Heart right ventricle (tissue), 16 donors: ENCODE data around the gene RIPOR2. TPM values are rescaled to one million over a fixed set of nuclear protein-coding genes. Genes with fewer than 3 reads are reported as not detected.

Experiments
- ATAC-seq, 8 donors: fragments of 200-7000 bp; cut with Tn5 transposase; one replicate each; pipeline ENCODE4 v1.9.1; 2020; ENCODE audit warnings: mild to moderate bottlenecking in 8 of 8, moderate library complexity in 8 of 8, moderate number of reproducible peaks in 1 of 8
- DNase-seq, 2 donors: peaks; one replicate each; pipeline ENCODE4 v3.0.0-alpha.2; 2020
- H3K27ac ChIP-seq, 10 donors: fragments of 200-600 bp; sonication (generic) in 2 of 10; one replicate each; pipeline versions ENCODE4 v1.5.0 to v1.8.0; 2020 to 2022; ENCODE audit warnings: mild to moderate bottlenecking in 3 of 10
- H3K27me3 ChIP-seq, 7 donors: fragments of 200-600 bp; one replicate each; pipeline ENCODE4 v1.8.0; 2021 to 2022; ENCODE audit warnings: mild to moderate bottlenecking in 2 of 7
- H3K36me3 ChIP-seq, 9 donors: fragments of 200-600 bp; sonication (generic) in 1 of 9; one replicate each; pipeline versions ENCODE4 v1.5.0 to v1.8.0; 2020 to 2022; ENCODE audit warnings: mild to moderate bottlenecking in 2 of 9
- H3K4me1 ChIP-seq, 9 donors: fragments of 200-600 bp; sonication (generic) in 1 of 9; one replicate each; pipeline versions ENCODE4 v1.5.0 to v1.8.0; 2020 to 2022; ENCODE audit warnings: mild to moderate bottlenecking in 4 of 9
- H3K4me3 ChIP-seq, 10 donors: fragments of 200-600 bp; sonication (generic) in 2 of 10; one replicate each; pipeline versions ENCODE4 v1.5.0 to v1.8.0; 2020 to 2022; ENCODE audit warnings: mild to moderate bottlenecking in 7 of 10, moderate library complexity in 2 of 10
- H3K9me3 ChIP-seq, 11 donors: fragments of 200-600 bp in 10 of 11; sonication (generic) in 2 of 11; one replicate each; pipeline versions ENCODE4 v1.5.0 to v1.8.0; 2013 to 2022; ENCODE audit warnings: mild to moderate bottlenecking in 2 of 11, control low read depth in 1 of 11, moderate library complexity in 1 of 11
- WGBS, 2 donors: extraction: QIAGEN DNeasy Blood & Tissue Kit; methylation state at CpG; one replicate each; pipeline ENCODE4 v1.1.7; 2013; ENCODE audit warnings: inconsistent platforms in 1 of 2; 5-methylcytosine and 5-hydroxymethylcytosine counted together
- intact Hi-C, 10 donors: fragments of 100-400 bp; cut with DNase I; formaldehyde crosslinking; loops; one replicate each; pipeline versions ENCODE4 v1.11.1 to v1.14.2; 2022
- polyA plus RNA-seq, 2 donors: library from polyadenylated mRNA; stranded (reverse); fragments of 200-250 nt; gene quantifications; one replicate each; pipeline ENCODE4 v1.2.3, GENCODE V29; 2013
- total RNA-seq, 10 donors: library from RNA; stranded (reverse); fragmentation: NEBNext Ultra II Directional in 3 of 10; extraction: Animal tissue kit (Norgen Biotek cat#: 25700) in 3 of 10; gene quantifications; one replicate each; pipeline versions ENCODE4 v1.2.1 to v1.2.4, GENCODE V29; 2021 to 2023
- TF ChIP-seq, protein P1 (sequence below), 9 donors: fragments of 200-600 bp; sonication (generic) in 2 of 9; IDR thresholded peaks; one replicate each; pipeline versions ENCODE4 v1.5.0 to v1.8.0; 2021 to 2022; ENCODE audit warnings: antibody characterized with exemption in 9 of 9, mild to moderate bottlenecking in 5 of 9, moderate library complexity in 1 of 9
- donor health status: Arrhythmogenic right ventricular cardiomyopathy.
- donor health status: ischemic (EF 13 %, LVEDD 7.1; RV severe dilation, severe dysfunction).
- donor health status: healthy with polysubstance abuse.
- donor health status: DM: no; HTN: yes; CAD: no.
- donor health status: DM: no; HTN: no; CAD: no.
- donor health status: ischemic (EF 25% LVEDD 6.9; RV normal size, moderate dysfunction).
- donor health status: ischemic (EF 25% LVEDD 5.7; RV mildly dilated, moderate dysfunction).
- donor health status: healthy.
- donor health status: DM: yes; HTN: yes; CAD: no.
- donor health status: Ischemic cardiomyopathy.
- donor health status: ischemic (EF 35%, LVEDD 5.7; RV mildly dilated, moderate dysfunction).
- donor health status: nonischemic (EF 11% LVEDD 7.7; RV severe dilation, severe dysfunction).
- donor health status: DM: yes; HTN: yes; CAD: no.
- donor health status: PGD.
- donor health status: ischemic (EF 29% LVEDD 5.4; RV normal size, mild dysfunction).
- donor health status: nonischemic (EF 23%, LVEDD 6.1; RV moderate dilation, normal function).

RIPOR2 gene
- total and polyA plus RNA-seq, 12 donors = 1.2 to 14.5 (median 3.6) TPM

- TF ChIP-seq, protein P1, sequence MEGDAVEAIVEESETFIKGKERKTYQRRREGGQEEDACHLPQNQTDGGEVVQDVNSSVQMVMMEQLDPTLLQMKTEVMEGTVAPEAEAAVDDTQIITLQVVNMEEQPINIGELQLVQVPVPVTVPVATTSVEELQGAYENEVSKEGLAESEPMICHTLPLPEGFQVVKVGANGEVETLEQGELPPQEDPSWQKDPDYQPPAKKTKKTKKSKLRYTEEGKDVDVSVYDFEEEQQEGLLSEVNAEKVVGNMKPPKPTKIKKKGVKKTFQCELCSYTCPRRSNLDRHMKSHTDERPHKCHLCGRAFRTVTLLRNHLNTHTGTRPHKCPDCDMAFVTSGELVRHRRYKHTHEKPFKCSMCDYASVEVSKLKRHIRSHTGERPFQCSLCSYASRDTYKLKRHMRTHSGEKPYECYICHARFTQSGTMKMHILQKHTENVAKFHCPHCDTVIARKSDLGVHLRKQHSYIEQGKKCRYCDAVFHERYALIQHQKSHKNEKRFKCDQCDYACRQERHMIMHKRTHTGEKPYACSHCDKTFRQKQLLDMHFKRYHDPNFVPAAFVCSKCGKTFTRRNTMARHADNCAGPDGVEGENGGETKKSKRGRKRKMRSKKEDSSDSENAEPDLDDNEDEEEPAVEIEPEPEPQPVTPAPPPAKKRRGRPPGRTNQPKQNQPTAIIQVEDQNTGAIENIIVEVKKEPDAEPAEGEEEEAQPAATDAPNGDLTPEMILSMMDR (IDR thresholded peaks at IDR 0.05) = no peak
- 49 to 67% methylated on average over 4 of the region's 4 CpGs for WGBS, 2 donors
- Histone ChIP-seq H3K36me3 (peaks cover 0 to 78% (median 8%) of the 10 kb centered on the region in 9 donors), H3K4me1 (peaks cover 0 to 7% (median 0%) of the 10 kb centered on the region in 9 donors), H3K27me3 (no peaks in the 10 kb centered on the region), H3K4me3 (no peak overlapping the region), H3K27ac (no peak overlapping the region), H3K9me3 (peaks cover 0 to 11% (median 0%) of the 10 kb centered on the region in 11 donors)
- ATAC-seq = no peak
- DNase-seq = no peak
- intact Hi-C loops = no loop called here
Measured at GRCh38 chr6:24872779-24873178, 63.0 kb downstream of the RIPOR2 start.

DNA sequence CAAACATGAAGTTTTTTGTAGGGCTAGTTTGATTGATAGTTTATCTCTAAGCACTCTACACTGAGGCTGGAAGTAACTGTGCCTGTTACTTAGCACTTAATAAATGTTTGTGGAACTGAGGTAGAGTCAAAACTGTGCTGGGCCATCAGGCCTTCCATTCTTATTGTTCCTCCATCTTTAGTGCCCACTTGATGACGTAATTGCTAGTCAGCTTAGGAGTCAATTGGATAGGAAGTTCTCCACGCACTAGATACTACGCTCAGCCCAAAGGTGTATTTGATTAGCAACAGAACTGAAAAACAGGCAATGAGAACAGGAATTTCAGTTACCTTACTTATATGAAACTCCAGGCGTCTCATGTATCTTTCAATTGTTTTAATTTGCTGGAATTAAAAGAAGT is 67.0 kb downstream of the RIPOR2 start:
- Histone ChIP-seq H3K4me3 (no peak overlapping the region), H3K9me3 (no peaks in the 10 kb centered on the region), H3K27ac (no peak overlapping the region), H3K4me1 (peaks cover 0 to 5% (median 0%) of the 10 kb centered on the region in 9 donors), H3K36me3 (peaks cover 0 to 96% (median 11%) of the 10 kb centered on the region in 9 donors), H3K27me3 (no peaks in the 10 kb centered on the region)
- ATAC-seq = no peak
- WGBS, 2 donors = 97% methylated on average over 4 of the region's 4 CpGs
- DNase-seq = no peak
- intact Hi-C loops = no loop called here
- TF ChIP-seq, protein P1 (IDR thresholded peaks at IDR 0.05) = no peak

DNA sequence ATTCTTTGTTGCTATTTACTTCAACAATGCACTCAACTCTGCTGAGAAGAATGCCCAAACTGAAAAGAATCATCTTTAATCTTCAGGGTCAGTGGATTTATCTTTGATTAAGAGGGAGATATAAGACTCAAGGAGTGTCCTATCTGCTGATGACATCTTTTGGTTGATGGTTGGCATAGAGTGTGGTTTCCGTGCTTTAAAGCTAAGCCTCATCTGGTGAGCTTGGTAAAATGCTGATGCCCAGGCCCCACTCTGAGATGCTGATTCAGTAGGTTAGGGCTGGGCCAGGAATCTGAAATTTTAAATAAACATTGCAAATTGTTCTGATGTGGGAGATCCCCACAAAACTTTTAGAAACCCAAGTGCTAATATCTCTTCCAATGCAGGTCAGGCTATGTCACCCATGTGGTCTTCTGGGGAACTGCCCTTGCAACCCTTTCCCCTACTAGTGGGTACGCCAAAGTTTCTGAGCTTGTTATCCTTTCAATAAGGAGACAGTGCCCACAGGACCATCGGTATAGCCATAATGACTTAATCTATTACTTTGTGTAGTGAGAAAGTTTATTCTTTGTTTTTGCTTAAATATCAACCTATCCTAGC is 68.6 kb downstream of the RIPOR2 start:
- Histone ChIP-seq H3K9me3 (no peaks in the 10 kb centered on the region), H3K27me3 (no peaks in the 10 kb centered on the region), H3K27ac (no peak overlapping the region), H3K36me3 (peaks cover 0 to 96% (median 5%) of the 10 kb centered on the region in 9 donors), H3K4me1 (peaks cover 0 to 9% (median 0%) of the 10 kb centered on the region in 9 donors), H3K4me3 (no peak overlapping the region)
- ATAC-seq = no peak
- intact Hi-C loops = no loop called here
- DNase-seq = no peak
- WGBS, 2 donors = 95 to 96% methylated on average over 3 of the region's 3 CpGs
- TF ChIP-seq, protein P1 (IDR thresholded peaks at IDR 0.05) = no peak

GRCh38 chr6:24865161-24865560 is 70.6 kb downstream of the RIPOR2 start:
- no peaks in the 10 kb centered on the region for H3K27me3 ChIP-seq
- ATAC-seq = no peak
- TF ChIP-seq, protein P1 (IDR thresholded peaks at IDR 0.05) = no peak
- H3K4me1 ChIP-seq = peaks cover 0 to 21% (median 0%) of the 10 kb centered on the region in 9 donors
- DNase-seq = no peak
- intact Hi-C loops = no loop called here
- no peak overlapping the region for H3K4me3 ChIP-seq
- H3K36me3 ChIP-seq = peaks cover 0 to 97% (median 8%) of the 10 kb centered on the region in 9 donors
- no peak overlapping the region for H3K27ac ChIP-seq
- WGBS, 2 donors = 62 to 77% methylated on average over 6 of the region's 6 CpGs
- no peaks in the 10 kb centered on the region for H3K9me3 ChIP-seq
